NCI-H82 (cell line): Measurements from ENCODE around the gene RDH13.
"Not testable (repeated sequence)": the region's sequence is repeated elsewhere in the genome, so short reads cannot be mapped to it uniquely, and the experiment has no call there.

ENCODE experiments used
- DNase-seq: peaks from one replicate; lab custom pipeline; 2025; lab: John Stamatoyannopoulos, UW

The RDH13 gene

GRCh38 chr19:55062735-55063491, at the start of gene RDH13:
Gene RDH13 (minus strand): TSS chr19:55063148. CDS start chr19:55063032, 116 bp downstream.
- peak; percentile 98 for DNase-seq

DNA sequence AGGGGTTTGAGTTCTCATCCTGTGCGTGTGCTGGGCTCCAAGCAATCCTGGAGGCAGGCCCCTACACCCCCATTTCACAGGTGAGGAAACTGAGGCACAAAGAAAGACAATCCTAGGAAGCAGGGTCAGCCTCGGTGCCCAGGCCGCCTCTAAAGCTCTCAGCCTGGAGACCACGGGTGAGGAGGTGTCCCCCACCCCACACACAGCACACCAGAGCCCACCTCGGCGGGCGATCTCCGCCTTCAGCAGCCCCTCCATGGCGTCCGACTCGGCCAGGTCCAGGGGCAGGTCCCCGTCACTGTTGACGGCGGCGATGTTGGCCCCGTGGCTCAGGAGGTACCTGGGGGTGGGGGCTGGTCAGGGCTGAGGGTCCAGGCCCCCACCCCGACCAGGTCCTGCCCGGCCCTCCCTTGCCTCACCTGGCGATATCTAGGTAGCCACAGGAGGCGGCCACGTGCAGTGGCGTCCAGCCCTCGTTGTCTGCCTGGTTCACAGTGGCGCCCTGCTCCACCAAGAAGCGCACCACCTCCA, 49.4 kb upstream of the RDH13 start:
- no peak for DNase-seq

DNA sequence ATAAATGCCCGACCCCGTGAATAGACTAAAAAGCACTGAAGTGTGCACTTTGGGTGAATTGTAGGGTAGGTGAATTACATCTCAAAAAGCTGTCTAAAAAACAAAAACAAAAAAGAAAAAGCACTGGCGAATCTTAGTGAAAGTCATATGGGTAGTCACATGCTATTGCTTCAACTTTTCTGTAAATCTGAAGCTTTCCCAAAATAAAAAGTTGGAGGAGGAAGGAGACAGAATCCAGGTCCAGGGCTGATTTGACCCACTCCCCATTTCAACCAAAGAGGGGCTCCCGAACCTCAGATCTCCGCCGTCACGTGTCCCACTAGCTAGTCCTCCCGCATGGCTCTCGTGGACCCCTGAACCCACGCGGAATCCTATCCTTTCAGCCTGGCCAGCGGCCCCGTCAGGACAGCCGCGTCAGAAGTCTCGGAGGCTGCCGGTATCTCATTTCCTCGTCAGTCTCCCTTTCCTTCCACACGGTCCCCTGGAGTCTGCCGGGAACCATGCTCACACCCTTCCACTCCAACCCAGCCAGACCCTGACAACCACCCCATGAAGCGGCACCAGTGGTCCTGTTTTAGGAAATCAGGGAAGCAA, 48.4 kb upstream of the RDH13 start:
- DNase-seq, result no peak

DNA sequence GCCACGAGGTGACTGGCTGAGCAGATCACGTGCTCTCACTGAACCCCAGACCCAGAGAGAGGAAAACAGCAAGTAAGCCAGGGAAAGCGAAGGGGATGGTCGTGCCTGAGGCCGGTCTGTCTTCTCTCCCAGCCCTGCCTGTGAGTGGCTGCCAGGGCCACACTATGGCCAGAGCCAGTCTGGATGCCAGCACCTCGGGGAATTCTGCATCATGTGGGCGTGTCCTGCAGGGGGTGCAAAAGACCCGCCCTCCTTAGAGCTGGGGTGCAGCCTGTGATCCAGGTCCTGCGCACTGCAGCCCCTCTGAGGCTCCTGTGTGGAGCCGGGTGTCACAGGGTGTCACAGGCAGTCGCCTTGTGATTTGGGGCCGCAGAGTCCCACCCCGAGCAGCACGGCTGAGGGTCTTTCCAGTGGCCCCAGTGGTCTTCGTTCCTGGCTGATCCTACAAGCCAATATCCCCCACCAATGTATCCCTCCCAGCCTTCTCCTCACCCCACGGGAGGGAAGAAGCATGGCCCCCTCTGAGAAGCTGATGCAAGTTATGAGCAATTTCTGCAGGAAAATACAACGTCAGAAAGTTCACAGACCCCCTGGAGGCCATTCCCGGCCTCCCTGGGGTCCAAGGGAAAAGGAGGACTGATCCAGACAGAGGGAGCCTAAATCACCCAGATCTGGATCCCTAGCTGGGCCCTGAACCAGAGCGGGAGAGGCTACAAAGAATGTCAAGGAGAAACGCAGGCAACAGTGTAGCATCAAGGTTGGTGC, 46.8 kb upstream of the RDH13 start:
- no peak for DNase-seq

DNA sequence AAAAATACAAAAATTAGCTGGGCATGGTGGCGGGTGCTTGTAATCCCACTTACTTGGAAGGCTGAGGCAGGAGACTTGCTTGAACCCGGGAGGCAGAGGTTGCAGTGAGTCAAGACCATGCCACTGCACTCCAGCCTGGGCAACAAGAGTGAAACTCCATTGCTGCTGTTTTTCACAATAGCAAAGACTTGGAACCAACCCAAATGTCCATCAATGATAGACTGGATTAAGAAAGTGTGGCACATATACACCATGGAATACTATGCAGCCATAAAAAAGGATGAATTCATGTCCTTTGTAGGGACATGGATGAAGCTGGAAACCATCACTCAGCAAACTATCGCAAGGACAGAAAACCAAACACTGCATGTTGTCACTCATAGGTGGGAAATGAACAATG, 44.3 kb upstream of the RDH13 start:
- not testable (repeated sequence) for DNase-seq

- no peak for DNase-seq
Measured at GRCh38 chr19:55106591-55106990, 43.6 kb upstream of the RDH13 start.

- DNase-seq, result peak; percentile 73
Measured at GRCh38 chr19:55105237-55105636, 42.3 kb upstream of the RDH13 start.

- no peak for DNase-seq
Measured at GRCh38 chr19:55103190-55103589, 40.2 kb upstream of the RDH13 start.

- no peak for DNase-seq
Measured at GRCh38 chr19:55101261-55101660, 38.3 kb upstream of the RDH13 start.

DNA sequence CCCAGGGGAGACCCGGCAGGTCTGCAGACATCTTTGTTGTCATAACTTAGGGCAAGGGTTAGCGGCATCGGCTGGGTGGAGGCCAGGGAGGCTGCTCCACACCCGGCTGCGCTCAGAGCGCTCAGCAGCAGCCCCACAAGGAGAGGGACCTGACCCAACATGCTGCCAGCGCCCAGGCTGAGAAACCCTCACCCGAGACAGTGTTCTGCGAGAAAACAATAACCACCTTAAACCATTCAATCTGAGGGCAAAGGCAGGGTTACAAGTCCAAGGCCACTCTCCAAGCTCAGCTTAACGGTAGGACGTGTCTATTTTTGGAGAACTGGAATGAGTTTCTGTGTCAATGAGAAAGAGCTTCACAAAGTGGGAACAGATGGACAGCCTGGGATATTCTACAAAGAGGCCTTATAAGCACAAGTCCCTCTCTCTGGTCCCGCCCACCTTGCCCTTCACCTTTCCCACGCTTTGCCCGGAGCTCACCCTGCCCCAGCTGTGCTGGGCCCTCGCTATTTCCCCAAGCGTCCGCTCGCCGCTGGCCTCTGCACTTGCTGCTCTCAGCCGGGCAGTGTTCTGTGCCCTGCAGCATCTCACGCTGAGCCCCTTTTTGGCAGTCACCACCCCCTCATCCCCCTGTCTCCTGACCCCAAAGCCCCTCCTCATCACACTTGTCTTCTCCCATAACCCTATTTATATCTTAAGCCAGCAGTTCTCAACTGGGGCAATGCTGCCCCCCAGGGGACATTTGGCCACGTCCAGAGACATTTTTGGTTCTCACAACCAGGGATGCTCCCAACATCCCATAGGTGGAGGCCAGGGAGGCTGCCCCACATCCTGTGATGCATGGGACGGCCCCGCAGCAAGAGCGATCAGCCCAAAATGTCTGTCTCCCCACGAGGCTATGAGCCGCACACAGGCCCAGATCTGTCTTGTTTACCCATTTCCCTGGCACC, 36.9 kb upstream of the RDH13 start:
- DNase-seq, result peak; percentile 43

DNA sequence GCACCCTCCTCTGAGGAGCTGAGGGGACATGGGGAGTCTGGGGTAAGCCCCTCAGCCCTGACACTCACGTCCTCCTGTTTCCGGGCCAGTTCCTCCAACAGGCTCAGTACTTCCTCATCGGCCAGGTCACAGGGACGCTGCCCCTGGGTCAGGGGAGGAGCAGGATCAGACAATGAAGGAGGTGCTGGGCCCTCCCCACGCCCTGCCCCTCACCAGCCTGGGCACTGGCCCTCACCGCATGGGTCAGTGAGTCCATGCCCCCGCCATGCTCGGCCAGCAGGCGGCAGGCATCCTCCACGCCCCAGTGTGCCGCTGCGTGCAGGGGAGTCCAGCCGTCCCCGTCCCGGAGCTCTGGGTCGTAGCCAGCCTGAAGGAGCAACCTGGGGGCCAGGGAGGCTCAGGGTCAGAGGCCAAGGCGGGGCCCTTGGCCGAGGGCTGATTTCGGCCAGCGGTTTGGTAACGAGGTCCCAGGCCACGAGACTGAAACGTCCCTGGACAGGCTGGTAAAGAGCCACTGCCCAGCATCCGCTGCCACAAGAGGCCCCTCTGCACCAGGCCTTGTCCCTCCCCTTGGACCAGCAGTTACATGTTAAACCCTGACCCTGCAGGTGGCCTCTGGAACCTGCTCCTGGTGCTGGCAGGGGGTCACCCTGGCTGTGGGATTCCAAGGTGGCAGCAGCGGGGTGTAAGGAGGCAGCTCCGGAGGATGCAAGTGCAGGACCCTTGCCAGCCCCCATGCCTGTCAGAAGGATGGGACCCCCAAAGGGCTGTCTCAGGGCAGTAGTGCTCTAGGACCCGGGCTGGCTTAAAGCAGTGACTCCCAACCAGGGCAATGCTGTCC, 36.0 kb upstream of the RDH13 start:
- DNase-seq, result no peak

GRCh38 chr19:55097864-55098715, 35.1 kb upstream of the RDH13 start:
- DNase-seq, result no peak

GRCh38 chr19:55096061-55096701, 33.2 kb upstream of the RDH13 start:
- DNase-seq, result no peak

DNA sequence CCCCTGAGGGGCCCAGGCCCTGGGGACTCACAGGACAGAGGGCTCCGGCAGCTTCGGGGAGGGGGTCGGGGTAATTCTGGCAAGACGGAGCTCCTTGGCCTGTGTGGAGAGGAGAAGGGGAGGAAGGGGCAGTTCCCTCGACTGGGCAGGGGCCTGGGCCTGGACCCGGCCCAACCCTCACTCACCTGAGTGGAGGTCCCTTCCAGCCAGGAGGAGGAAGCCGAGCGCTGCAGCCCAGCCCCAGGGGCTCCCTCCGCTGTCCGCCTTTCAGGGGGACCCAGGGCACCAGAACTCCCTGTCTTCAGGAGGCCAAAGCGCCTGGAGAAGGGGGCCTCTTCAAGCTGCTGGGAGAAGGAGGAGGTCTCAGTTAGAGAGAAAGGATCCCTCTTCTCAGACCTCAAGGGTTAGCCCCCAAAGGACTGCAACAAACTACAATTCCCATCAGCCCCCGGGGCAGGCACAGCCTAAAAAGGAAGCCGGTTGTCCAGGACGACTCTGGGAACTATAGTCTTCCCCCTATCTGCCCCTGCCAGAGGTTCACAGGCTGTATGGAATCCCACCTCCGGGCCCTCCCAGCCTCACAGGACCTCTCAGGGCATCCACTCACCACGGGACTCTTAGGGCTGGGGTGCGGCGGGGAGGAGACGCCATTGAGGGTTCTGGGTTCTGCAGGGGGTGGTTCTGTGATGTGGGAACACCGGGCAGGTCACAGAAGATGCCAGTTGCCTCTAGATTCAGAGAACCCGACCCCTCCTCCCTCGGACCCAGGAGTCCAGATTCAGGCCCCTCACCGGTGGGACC, 32.5 kb upstream of the RDH13 start:
- DNase-seq, result peak; percentile 35

DNA sequence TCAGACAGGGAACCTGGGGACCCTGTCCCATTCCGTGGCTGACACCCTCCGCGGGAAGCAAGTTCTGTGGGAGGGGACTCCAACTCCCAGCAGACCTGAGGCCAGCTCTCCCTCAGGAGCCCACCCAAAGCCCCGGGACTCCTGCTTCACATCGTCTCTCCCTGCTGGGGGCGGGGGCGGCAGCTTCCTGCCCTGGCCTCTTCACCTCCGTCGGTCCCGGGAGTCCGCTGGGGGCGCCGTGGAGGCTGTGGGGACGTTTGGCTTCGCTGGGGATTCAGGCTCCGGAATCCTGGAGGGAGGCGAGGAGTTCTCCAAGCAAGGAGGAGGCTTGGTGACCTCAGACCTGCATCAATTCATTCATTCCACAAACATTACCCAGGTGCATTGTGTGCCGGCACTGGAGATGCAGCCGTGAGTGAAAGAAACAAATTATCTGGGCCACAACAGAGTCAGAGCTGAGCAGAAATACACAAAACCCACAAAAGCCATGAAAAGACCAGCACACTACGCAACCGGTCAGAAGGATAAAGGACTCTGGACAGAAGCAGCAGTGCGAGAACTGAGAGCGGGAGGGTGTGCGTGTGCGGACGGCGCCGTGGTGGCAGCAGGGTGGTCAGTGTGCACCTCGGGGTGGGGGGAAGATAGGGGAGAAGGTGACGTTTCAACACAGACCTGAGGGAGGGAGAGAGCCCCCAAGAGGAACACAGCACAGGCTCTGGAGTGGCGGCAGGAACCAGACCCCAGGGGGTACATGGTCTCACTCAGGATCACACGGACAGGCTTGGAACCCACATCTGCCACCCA, 31.7 kb upstream of the RDH13 start:
- DNase-seq, result no peak

DNA sequence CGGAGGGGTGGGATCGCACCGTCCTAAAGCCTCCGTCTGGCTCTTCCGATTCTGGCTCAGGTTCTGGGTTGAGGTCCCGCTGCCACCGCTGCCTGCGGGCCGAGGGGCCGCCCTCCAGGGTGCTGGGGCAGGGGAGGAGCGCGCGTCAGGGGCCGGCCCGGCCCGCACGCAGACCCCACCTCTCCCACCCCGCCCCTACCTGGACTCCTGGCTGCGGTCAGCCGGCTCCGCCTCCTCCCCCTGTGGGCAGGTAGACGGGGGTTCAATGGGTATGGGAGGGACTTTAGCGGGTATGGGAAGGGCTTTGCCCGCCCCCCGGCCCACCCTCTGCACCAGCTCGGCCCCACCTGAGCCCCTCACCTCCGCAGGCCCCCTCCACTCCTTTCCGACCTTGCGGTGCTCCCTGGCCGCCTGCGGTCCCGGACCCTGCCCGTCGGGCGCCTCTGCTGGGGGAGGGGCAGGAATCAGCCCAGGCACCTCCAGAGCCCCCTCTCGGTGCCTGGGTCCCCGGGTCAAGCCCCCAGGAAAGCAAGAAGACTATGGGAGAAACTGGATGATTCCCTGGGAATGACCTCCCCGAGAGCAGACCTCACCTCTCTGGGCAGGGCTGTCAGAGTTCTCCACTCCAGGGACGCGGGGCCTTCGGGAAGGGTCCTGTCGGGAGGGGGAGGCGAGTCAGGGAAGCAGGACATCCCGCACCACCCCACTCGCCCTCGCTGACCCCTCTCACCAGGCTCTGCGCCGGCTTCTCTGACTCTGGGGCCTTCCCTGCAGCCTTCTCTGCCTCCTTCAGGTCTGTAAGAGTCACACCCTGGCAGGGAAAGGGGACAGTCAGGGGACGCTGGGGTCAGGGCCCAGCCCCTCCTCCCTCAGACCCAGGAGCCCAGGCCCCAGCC, 29.7 kb upstream of the RDH13 start:
- no peak for DNase-seq
